Stimulated activated naive CD8-positive, alpha-beta T cell treated with anti-CD3 and anti-CD28 coated beads, Interleukin-15, Interleukin-2, amounts not matched to agents 100 U/mL and 50 U/mL, for 24 hours (primary cell): ENCODE data around the gene KRTAP21-3.
A peak's percentile ranks its signal among the peaks of the same experiment; 100 is the strongest.
"Not testable (repeated sequence)": the region's sequence is repeated elsewhere in the genome, so short reads cannot be mapped to it uniquely, and the experiment has no call there.

Source experiments
- ATAC-seq: fragments of 150-1000 bp; cut with Tn5 transposase; one replicate; pipeline ENCODE4 v1.10.0; 2021
- DNase-seq: peaks from one replicate; pipeline ENCODE4 v3.0.0; 2021

Gene KRTAP21-3, protein sequence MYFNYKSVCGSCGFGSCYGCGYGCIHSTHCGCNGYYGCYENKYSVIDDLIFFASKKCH

GRCh38 chr21:30718239-30718909 lies at the start of gene KRTAP21-3:
TSS of gene KRTAP21-3 (minus strand) at chr21:30718777. CDS start at chr21:30718759, 18 bp downstream.
- ATAC-seq (peak; percentile 88), DNase-seq (no peak)

GRCh38 chr21:30760776-30761175 lies 42.2 kb upstream of the KRTAP21-3 start:
- ATAC-seq = no peak
- DNase-seq = no peak

DNA sequence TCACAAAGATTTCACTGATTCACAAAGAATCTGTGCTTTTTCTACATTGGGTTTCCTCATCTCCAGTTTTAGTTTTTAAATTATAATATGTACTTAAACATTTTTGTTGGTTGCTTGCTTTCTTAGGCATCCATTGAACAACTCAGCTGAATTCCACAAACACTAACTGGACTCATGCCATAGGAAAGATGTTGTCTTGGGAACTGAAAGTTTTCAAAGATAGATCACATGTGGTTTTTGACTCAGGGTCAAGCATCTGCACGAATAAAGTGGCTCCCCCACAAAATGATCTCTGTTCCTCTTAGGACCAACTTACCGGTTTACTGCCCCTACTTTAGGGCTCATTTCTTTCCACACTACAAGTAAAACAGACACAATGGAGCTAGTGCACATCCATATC lies 39.7 kb upstream of the KRTAP21-3 start:
- DNase-seq (no peak), ATAC-seq (no peak)

DNA sequence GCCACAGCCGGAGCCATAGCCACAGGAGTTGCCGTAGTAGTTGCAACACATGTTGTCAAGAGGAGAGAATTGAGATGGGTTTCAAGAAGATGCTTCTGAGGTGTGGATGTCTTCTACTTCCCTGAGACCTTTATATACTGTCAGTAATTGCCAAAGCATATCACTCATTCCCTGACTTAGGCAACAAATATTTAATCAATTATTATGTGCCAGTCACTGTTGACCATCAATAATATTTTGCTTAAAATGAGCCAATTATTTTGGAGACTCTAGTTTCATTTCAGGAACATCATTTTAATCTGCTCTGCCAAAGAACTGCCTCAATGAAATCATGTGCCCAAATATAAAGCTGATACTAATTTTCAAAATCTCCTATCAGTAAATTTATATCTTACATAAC lies 36.8 kb upstream of the KRTAP21-3 start, which contains the start of gene KRTAP21-1:
Gene KRTAP21-1, minus strand, starts transcription at position 101 of the 400 bp plus-strand sequence. Its CDS starts 50 bp downstream, at position 51.
- not testable (repeated sequence) for ATAC-seq, DNase-seq

GRCh38 chr21:30747159-30747558 lies 28.6 kb upstream of the KRTAP21-3 start, which contains the start of gene KRTAP21-2:
TSS of gene KRTAP21-2 (minus strand) at chr21:30747259. CDS start at chr21:30747202, 57 bp downstream.
- ATAC-seq (no peak), DNase-seq (no peak)

DNA sequence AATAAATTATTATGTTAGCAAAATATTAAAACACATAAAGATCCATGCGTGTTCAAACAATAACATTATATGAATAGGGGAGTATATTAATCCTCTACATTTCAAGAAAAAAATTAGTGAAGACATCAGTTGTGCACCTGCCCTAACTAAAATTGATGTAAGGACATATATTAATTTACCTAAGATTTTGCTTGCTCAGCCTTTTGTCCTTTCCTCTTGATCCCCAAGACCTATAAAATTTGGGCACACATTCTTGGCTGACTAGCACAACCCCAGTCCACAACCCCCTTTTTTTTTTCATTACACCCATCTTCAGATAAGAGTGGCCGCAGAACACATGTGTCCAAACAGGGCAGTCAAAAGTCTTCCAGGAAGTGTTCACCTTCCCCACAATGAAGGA lies 21.9 kb upstream of the KRTAP21-3 start:
- no peak for ATAC-seq
- no peak for DNase-seq

DNA sequence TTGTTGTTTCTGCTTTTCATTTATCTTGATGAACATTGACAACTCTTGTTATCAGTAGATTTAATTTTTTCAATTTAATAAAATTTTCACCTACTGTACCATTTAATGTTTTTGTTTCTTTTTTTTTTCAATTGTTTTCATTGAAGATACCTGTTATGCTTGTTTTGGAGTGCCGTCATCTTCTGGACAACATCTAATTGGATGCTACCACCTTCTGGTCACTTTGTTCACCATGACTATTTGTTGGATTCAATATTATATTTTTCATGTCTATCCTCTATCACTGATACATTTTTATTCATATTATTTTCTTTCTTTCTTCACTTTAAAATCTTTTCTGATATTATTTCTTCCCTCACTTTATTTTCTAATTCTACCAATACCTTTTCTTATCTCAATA lies 14.4 kb upstream of the KRTAP21-3 start:
- ATAC-seq = no peak

DNA sequence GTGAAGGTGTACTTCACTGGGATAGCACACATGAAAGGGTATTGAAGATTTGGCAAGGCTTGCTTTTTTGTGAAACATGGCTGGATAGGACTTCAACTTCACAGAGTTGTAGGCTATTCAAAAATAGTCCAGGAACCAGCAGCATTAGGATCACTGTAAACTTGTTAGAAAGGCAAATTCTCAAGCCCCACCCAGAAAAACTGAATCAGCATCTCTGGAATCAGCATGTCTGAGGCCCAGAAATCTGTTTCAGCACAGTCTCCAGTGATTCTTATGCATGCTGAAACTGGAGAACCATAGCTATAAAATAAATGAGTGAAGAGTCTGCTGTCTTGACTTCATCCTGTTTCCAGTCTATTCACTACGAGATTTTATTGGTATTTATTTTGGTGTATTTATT lies 8.1 kb upstream of the KRTAP21-3 start:
- DNase-seq (no peak), ATAC-seq (no peak)

More for the DNA sequence above, 14.4 kb upstream of the KRTAP21-3 start:
- no peak for DNase-seq

GRCh38 chr21:30719401-30719800 lies 824 bp upstream of the KRTAP21-3 start:
- ATAC-seq = peak; percentile 76
- no peak for DNase-seq

DNA sequence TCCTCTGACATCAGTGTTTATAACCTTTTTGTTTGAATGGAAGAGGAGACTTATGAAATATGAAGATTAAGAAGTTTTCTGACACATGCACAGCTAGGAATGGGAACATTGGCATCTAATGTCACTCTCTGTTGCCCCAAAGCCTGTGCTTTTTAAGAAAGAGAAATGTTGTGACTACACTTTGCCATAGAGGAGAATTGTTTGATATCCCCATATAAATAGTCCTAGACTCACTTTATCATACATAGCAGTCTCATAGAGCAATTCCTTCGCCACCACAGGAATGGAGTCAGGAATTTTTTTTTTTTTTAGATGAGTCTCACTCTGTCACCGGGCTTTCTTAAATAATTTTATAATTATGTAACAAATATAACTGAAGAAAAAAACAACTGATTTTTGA lies 1.5 kb downstream of the KRTAP21-3 start:
- no peak for DNase-seq
- no peak for ATAC-seq

GRCh38 chr21:30714946-30715345 lies 3.6 kb downstream of the KRTAP21-3 start:
- DNase-seq (no peak), ATAC-seq (no peak)

GRCh38 chr21:30714456-30714855 lies 4.1 kb downstream of the KRTAP21-3 start:
- DNase-seq = no peak
- ATAC-seq = no peak

DNA sequence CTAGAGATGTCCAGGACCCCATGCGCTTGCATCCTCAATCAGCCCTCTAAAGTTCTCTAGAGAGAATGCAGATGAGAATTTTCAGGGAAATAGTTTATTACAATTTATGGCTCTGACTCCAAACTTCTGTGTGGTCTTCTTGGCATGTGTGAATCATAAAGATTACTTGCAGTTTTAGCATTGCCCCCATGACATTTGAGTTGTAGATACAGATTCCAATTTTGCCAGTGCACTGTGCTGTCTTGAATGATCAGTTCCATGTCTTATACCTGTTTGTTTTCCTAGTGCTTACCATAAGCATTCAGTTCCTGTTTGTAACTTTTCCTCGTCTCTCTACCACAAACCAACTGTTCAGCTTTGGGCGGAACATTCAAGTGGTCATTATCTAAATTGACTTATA lies 4.8 kb downstream of the KRTAP21-3 start:
- DNase-seq (no peak), ATAC-seq (no peak)

GRCh38 chr21:30710499-30710898 lies 8.1 kb downstream of the KRTAP21-3 start:
- ATAC-seq (peak; percentile 81), DNase-seq (peak; percentile 14)

- no peak for ATAC-seq
- no peak for DNase-seq
These were observed 11.2 kb downstream of the KRTAP21-3 start for GRCh38 chr21:30707409-30707808.

DNA sequence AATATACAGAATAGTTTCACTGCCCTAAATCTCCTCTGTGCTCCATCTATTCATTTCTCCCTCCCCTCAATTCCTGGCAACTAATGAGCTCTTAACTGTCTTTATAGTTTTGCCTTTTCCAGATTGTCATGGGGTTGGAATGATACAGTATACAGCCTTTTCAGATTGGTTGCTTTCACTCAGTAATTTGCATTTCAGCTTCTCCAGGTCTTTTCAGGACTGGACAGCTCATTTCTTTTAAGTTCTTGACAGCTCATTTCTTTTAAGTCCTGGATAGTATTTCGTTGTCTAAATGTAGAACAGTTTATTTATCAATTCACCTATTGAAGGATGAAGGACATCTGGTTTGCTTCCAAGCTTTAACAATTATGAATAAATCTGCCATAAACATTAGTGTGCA lies 22.6 kb downstream of the KRTAP21-3 start:
- ATAC-seq = no peak
- DNase-seq = no peak

DNA sequence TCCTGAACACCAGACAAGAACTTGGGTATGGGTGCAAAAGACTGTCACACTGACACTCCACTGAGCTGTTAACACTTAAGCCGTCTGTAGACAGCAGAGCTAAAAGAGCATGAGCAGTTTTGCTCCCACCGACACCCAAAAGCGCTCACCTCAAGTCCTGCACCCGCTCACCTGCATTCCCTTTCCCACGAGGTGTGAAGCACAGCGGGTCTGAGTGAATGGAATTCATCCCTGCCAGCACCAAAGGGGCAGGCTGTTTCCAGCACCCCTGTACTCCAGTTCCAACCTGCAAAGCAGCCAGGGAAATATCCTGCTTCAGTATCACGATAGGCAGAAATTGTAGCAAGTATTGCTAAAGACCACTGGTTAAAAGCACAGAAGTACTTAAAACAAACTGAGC lies 28.8 kb downstream of the KRTAP21-3 start:
- ATAC-seq (no peak), DNase-seq (no peak)

GRCh38 chr21:30684506-30684905 lies 34.1 kb downstream of the KRTAP21-3 start:
- ATAC-seq (no peak), DNase-seq (no peak)

GRCh38 chr21:30680586-30680985 lies 38.0 kb downstream of the KRTAP21-3 start:
- no peak for DNase-seq
- no peak for ATAC-seq

GRCh38 chr21:30676737-30677136 lies 41.8 kb downstream of the KRTAP21-3 start:
- ATAC-seq (no peak), DNase-seq (no peak)

GRCh38 chr21:30674312-30674711 lies 44.3 kb downstream of the KRTAP21-3 start:
- ATAC-seq (no peak), DNase-seq (no peak)

DNA sequence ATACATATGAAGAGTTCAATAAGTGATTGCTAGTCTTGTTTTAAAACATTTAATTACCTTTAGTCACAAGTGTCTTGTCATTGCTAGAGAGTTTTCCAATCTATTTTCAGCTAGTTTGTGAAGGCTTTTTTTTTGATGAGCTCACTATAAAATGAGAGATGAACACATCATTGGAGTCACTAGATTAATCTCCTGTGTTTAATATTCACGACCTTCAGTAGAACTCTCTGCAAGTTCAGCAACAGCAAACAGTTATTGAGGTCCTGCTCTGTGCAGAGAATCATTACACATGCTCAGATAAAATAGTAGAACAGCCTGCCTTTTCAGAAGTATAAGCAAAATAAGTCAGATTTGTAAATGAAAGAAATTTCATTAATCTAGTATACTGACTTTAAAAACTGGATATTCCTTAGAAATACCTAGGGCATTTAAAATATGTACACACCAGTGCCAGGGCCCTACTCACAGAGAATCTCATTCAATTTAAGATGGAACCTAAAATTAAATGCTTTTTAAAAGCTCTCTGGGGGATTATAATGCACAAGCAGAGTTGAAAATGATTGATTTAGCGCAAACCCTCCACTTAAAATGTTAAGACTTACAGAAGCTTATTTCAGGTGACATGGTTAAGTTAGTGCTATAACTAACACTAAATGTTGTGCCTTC lies 45.5 kb downstream of the KRTAP21-3 start:
- DNase-seq (no peak), ATAC-seq (no peak)

DNA sequence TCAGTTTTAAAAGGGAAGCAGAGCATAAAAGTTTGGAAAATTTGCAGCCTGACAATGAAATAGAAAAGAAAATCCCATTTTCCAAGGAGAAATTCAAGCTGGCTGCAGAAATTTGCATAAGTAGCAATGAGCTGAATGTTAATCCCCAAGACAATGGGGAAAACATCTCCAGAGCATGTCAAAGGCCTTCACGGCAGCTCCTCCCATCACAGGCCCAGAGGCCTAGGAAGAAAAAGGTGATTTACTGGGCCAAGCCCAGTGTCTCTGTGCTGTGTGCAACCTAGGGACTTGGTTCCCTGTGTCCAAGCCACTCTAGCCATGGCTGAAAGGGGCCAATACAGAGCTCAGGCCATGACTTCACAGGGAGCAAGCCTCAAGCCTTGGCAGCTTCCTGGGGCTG lies 49.8 kb downstream of the KRTAP21-3 start:
- ATAC-seq (no peak), DNase-seq (no peak)
